ENCODE measurements around the gene CHCHD3.

DNA sequence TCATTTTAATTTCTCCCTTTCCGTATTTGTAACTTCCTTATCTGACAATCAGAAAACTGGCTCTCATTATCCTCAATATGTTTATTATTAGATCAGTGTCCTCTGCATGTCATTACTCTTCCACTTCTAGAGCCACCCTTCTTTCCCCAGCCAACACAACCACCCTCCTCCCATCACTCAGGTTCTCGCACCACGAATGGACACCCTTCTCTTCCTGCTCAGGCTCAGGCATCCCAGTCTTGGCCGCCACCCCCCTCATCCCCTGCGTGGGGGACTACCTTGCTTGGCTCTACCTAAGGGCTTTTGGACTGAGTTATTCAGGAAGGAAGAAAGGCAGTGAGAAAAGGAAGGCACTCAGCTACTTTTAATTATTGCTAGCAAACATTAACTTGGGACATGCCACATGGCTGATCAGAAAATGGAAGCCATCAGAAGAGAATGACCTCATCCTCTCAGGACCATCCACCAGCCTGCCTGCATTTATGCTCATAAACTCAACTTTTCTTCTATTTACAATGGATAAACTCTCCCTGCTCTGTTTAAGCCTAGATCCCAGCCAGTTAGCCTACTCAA is 305.8 kb downstream of the CHCHD3 start:
- TF ChIP-seq, protein P1, sequence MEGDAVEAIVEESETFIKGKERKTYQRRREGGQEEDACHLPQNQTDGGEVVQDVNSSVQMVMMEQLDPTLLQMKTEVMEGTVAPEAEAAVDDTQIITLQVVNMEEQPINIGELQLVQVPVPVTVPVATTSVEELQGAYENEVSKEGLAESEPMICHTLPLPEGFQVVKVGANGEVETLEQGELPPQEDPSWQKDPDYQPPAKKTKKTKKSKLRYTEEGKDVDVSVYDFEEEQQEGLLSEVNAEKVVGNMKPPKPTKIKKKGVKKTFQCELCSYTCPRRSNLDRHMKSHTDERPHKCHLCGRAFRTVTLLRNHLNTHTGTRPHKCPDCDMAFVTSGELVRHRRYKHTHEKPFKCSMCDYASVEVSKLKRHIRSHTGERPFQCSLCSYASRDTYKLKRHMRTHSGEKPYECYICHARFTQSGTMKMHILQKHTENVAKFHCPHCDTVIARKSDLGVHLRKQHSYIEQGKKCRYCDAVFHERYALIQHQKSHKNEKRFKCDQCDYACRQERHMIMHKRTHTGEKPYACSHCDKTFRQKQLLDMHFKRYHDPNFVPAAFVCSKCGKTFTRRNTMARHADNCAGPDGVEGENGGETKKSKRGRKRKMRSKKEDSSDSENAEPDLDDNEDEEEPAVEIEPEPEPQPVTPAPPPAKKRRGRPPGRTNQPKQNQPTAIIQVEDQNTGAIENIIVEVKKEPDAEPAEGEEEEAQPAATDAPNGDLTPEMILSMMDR (IDR thresholded peaks at IDR 0.05), result no peak
- no peak for TF ChIP-seq POLR2A (IDR thresholded peaks at IDR 0.05)

All from right lobe of liver (tissue), 4 donors.